Central memory CD8-positive, alpha-beta T cell (primary cell): Measurements from ENCODE around the gene TSPYL6.
"Not testable (repeated sequence)": the region's sequence is repeated elsewhere in the genome, so short reads cannot be mapped to it uniquely, and the experiment has no call there.

Source experiments
- ATAC-seq: fragments of 150-1000 bp; cut with Tn5 transposase; replicated peaks from 2 replicates; pipeline ENCODE4 v1.10.0; 2022; ENCODE audit warnings: mild to moderate bottlenecking, moderate FRiP score, moderate number of reproducible peaks; ENCODE audit not compliant: poor library complexity, severe bottlenecking; ENCODE audit errors: extremely low read depth
- DNase-seq, 2 donors: peaks; one replicate each; pipeline ENCODE4 v3.0.0; 2021; ENCODE audit warnings: low spot score in 2 of 2
- H3K27ac Mint-ChIP-seq: one replicate; pipeline ENCODE4 v1.8.0; 2022; ENCODE audit warnings: low read depth, mild to moderate bottlenecking, moderate library complexity, mixed read lengths
- H3K27me3 Mint-ChIP-seq: one replicate; pipeline ENCODE4 v1.8.0; 2022; ENCODE audit warnings: mixed read lengths
- H3K36me3 Mint-ChIP-seq: one replicate; pipeline ENCODE4 v1.8.0; 2022; ENCODE audit warnings: mild to moderate bottlenecking, moderate library complexity, mixed read lengths; ENCODE audit not compliant: insufficient read depth
- H3K4me1 Mint-ChIP-seq: one replicate; pipeline ENCODE4 v1.8.0; 2022; ENCODE audit warnings: mixed read lengths
- H3K4me3 Mint-ChIP-seq: one replicate; pipeline ENCODE4 v1.8.0; 2022; ENCODE audit warnings: mild to moderate bottlenecking, moderate library complexity, mixed read lengths
- H3K9me3 Mint-ChIP-seq: one replicate; pipeline ENCODE4 v1.8.0; 2022; ENCODE audit warnings: mixed read lengths

TSPYL6 gene

GRCh38 chr2:54256091-54256694, at the start of gene TSPYL6:
Gene TSPYL6 (minus strand): TSS chr2:54256229. CDS start chr2:54256151, 78 bp downstream.
- Mint-ChIP-seq H3K9me3 (no peaks in the 10 kb centered on the region), H3K36me3 (no peaks in the 10 kb centered on the region), H3K27me3 (no peaks in the 10 kb centered on the region), H3K4me3 (no peak within 1 kb of the TSS), H3K27ac (no peak within 1 kb of the TSS), H3K4me1 (no peaks in the 10 kb centered on the region)
- ATAC-seq: no peak
- DNase-seq: no peak

GRCh38 chr2:54303631-54304030, 47.6 kb upstream of the TSPYL6 start:
- no peaks in the 10 kb centered on the region for H3K9me3 Mint-ChIP-seq
- no peak overlapping the region for H3K4me3 Mint-ChIP-seq
- no peak overlapping the region for H3K27ac Mint-ChIP-seq
- H3K27me3 Mint-ChIP-seq: no peaks in the 10 kb centered on the region
- H3K4me1 Mint-ChIP-seq: no peaks in the 10 kb centered on the region
- no peaks in the 10 kb centered on the region for H3K36me3 Mint-ChIP-seq
- ATAC-seq (no peak), DNase-seq (no peak)

- Mint-ChIP-seq H3K4me1 (no peaks in the 10 kb centered on the region), H3K9me3 (no peaks in the 10 kb centered on the region), H3K27ac (no peak overlapping the region), H3K27me3 (no peaks in the 10 kb centered on the region), H3K4me3 (no peak overlapping the region), H3K36me3 (no peaks in the 10 kb centered on the region)
- no peak for DNase-seq
- ATAC-seq: no peak
Observed at GRCh38 chr2:54298514-54298913, 42.5 kb upstream of the TSPYL6 start.

GRCh38 chr2:54295911-54296310, 39.9 kb upstream of the TSPYL6 start:
- ATAC-seq (no peak), DNase-seq (no peak)
- Mint-ChIP-seq H3K27me3 (no peaks in the 10 kb centered on the region), H3K4me3 (no peak overlapping the region), H3K4me1 (no peaks in the 10 kb centered on the region), H3K9me3 (no peaks in the 10 kb centered on the region), H3K36me3 (no peaks in the 10 kb centered on the region), H3K27ac (no peak overlapping the region)

- not testable (repeated sequence) for H3K4me1 Mint-ChIP-seq, H3K27me3 Mint-ChIP-seq, H3K27ac Mint-ChIP-seq, ATAC-seq, H3K4me3 Mint-ChIP-seq, H3K9me3 Mint-ChIP-seq, DNase-seq, H3K36me3 Mint-ChIP-seq
Observed at GRCh38 chr2:54294665-54295064, 38.6 kb upstream of the TSPYL6 start.

GRCh38 chr2:54290356-54291025, 34.5 kb upstream of the TSPYL6 start:
- Mint-ChIP-seq H3K27ac (no peak overlapping the region), H3K36me3 (no peaks in the 10 kb centered on the region), H3K27me3 (no peaks in the 10 kb centered on the region), H3K4me1 (no peaks in the 10 kb centered on the region), H3K9me3 (peaks cover 2% of the 10 kb centered on the region), H3K4me3 (no peak overlapping the region)
- DNase-seq (no peak), ATAC-seq (no peak)

GRCh38 chr2:54289917-54290316, 33.9 kb upstream of the TSPYL6 start:
- DNase-seq: no peak
- no peak overlapping the region for H3K27ac Mint-ChIP-seq
- no peaks in the 10 kb centered on the region for H3K36me3 Mint-ChIP-seq
- no peaks in the 10 kb centered on the region for H3K27me3 Mint-ChIP-seq
- H3K9me3 Mint-ChIP-seq: peaks cover 6% of the 10 kb centered on the region
- no peaks in the 10 kb centered on the region for H3K4me1 Mint-ChIP-seq
- H3K4me3 Mint-ChIP-seq: no peak overlapping the region
- no peak for ATAC-seq

- no peak for ATAC-seq
- peaks cover 6% of the 10 kb centered on the region for H3K9me3 Mint-ChIP-seq
- no peaks in the 10 kb centered on the region for H3K4me1 Mint-ChIP-seq
- no peaks in the 10 kb centered on the region for H3K36me3 Mint-ChIP-seq
- H3K27ac Mint-ChIP-seq: no peak overlapping the region
- H3K4me3 Mint-ChIP-seq: no peak overlapping the region
- DNase-seq: no peak
- no peaks in the 10 kb centered on the region for H3K27me3 Mint-ChIP-seq
Observed at GRCh38 chr2:54287532-54287931, 31.5 kb upstream of the TSPYL6 start.

GRCh38 chr2:54285451-54285850, 29.4 kb upstream of the TSPYL6 start:
- no peak for ATAC-seq

GRCh38 chr2:54284826-54285225, 28.8 kb upstream of the TSPYL6 start:
- peaks cover 6% of the 10 kb centered on the region for H3K9me3 Mint-ChIP-seq
- DNase-seq: no peak
- H3K27me3 Mint-ChIP-seq: no peaks in the 10 kb centered on the region
- no peaks in the 10 kb centered on the region for H3K36me3 Mint-ChIP-seq
- no peak overlapping the region for H3K4me3 Mint-ChIP-seq
- H3K27ac Mint-ChIP-seq: no peak overlapping the region
- ATAC-seq: no peak
- H3K4me1 Mint-ChIP-seq: no peaks in the 10 kb centered on the region

More at GRCh38 chr2:54285451-54285850, 29.4 kb upstream of the TSPYL6 start:
- Mint-ChIP-seq H3K27me3 (no peaks in the 10 kb centered on the region), H3K4me1 (no peaks in the 10 kb centered on the region), H3K27ac (no peak overlapping the region), H3K36me3 (no peaks in the 10 kb centered on the region), H3K9me3 (peaks cover 6% of the 10 kb centered on the region), H3K4me3 (no peak overlapping the region)
- DNase-seq: no peak

- ATAC-seq (no peak), DNase-seq (no peak)
- peaks cover 2% of the 10 kb centered on the region for H3K36me3 Mint-ChIP-seq
- H3K4me1 Mint-ChIP-seq: no peaks in the 10 kb centered on the region
- no peaks in the 10 kb centered on the region for H3K9me3 Mint-ChIP-seq
- H3K27me3 Mint-ChIP-seq: no peaks in the 10 kb centered on the region
- H3K4me3 Mint-ChIP-seq: no peak overlapping the region
- H3K27ac Mint-ChIP-seq: no peak overlapping the region
Observed at GRCh38 chr2:54279385-54279784, 23.4 kb upstream of the TSPYL6 start.

GRCh38 chr2:54275541-54275940, 19.5 kb upstream of the TSPYL6 start:
- DNase-seq (no peak), ATAC-seq (no peak)
- Mint-ChIP-seq H3K27me3 (no peaks in the 10 kb centered on the region), H3K27ac (no peak overlapping the region), H3K36me3 (peaks cover 4% of the 10 kb centered on the region), H3K4me3 (no peak overlapping the region), H3K9me3 (no peaks in the 10 kb centered on the region), H3K4me1 (peaks cover 7% of the 10 kb centered on the region)

- no peak overlapping the region for H3K27ac Mint-ChIP-seq
- DNase-seq: no peak
- H3K36me3 Mint-ChIP-seq: peaks cover 4% of the 10 kb centered on the region
- H3K4me3 Mint-ChIP-seq: no peak overlapping the region
- peaks cover 7% of the 10 kb centered on the region for H3K4me1 Mint-ChIP-seq
- H3K27me3 Mint-ChIP-seq: no peaks in the 10 kb centered on the region
- no peak for ATAC-seq
- no peaks in the 10 kb centered on the region for H3K9me3 Mint-ChIP-seq
Observed at GRCh38 chr2:54274781-54275242, 18.8 kb upstream of the TSPYL6 start.
